HG03575 (cell line): ENCODE data around the gene PTH2.
"Not testable (repeated sequence)": the region's sequence is repeated elsewhere in the genome, so short reads cannot be mapped to it uniquely, and the experiment has no call there.

Source experiments
- ATAC-seq: cut with Tn5 transposase; IDR thresholded peaks from one replicate; pipeline ENCODE4 v1.9.1; 2021; ENCODE audit not compliant: unreplicated experiment, insufficient number of reproducible peaks, low FRiP score; ENCODE audit errors: extremely low read depth

The PTH2 gene

DNA sequence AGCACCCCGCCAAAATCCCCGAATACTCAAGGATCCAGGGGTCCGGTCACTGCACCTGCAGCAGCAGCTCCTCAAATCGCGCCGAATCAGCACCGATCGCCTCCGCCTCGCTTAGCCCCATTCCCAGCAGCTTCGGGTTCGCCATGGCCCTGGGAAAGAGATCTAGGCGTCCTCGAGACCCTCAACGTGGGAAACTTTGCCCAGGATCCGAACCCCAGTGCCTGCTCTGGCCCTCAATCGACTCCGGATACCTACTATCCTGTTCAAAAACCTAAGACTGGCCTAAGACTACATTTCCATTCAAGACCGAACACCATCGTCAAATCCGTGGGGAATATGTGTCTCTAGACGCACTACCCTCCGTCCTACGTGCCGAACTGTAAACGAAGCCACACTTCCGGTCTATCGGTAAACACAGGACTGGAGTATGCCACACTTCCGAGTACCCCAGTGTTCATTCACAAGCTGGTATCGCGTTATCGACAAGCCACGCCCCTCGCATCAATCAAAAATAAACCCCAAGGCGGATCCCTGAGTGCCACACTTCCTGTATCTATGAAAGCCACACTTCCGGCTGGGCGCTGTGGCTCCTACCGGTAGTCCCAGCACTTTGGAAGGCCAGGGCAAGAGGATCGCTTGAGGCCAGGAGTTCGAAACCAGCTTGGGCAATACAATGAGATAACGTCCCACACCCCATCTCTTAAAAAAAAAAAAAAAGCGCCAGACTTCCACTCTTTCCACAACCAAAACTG is 28.4 kb upstream of the PTH2 start, which contains the start of gene PIH1D1:
Gene PIH1D1, minus strand, starts transcription at position 385 of the 752 bp plus-strand sequence. Its CDS starts 240 bp downstream, at position 145.
- ATAC-seq = peak; percentile 51

DNA sequence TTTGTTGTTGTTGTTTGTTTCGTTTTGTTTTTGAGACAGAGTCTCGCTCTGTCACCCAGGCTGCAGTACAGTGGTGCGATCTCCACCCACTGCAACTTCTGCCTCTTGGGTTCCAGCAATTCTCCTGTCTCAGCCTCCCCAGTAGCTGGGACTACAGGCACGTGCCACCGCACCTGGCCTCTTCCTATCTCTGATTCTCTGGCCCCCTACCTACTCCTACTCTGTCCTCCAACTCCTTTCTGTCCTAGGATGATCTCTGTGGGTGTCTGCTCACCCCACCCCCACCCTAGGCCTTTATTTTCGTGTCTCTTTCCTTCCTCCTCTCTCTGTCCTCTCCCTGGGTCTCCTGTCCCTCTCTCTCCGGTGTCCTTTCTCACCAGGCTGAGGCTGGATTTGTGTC is 27.2 kb upstream of the PTH2 start:
- ATAC-seq = no peak

- no peak for ATAC-seq
These were observed 25.2 kb upstream of the PTH2 start for GRCh38 chr19:49448432-49448786.

GRCh38 chr19:49447485-49448431 is 24.5 kb upstream of the PTH2 start:
- ATAC-seq = no peak

DNA sequence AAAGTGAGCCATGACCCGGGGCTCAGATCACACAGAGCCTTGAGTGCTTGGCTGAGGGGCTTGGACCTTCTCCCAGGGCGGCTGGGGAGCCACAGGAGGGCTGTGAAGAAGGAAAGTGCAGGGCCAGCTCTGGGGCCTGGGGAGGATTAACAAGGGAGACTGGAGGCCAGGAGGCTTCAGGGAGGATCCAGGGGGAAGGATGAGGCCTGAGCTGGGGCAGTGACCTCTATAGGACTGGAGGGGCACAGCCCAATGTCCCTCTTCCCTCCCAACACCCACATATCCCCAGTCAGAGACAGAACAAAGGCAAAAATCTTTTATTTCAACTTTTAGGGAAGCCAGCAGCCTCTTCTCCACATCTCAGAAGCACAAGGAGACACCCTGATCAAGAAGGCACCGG is 22.8 kb upstream of the PTH2 start:
- no peak for ATAC-seq

GRCh38 chr19:49444100-49444700 is 21.0 kb upstream of the PTH2 start:
- not testable (repeated sequence) for ATAC-seq

GRCh38 chr19:49443366-49444099 is 20.3 kb upstream of the PTH2 start:
- peak; percentile 59 for ATAC-seq

- ATAC-seq = no peak
These were observed 19.6 kb upstream of the PTH2 start for GRCh38 chr19:49442771-49443365.

DNA sequence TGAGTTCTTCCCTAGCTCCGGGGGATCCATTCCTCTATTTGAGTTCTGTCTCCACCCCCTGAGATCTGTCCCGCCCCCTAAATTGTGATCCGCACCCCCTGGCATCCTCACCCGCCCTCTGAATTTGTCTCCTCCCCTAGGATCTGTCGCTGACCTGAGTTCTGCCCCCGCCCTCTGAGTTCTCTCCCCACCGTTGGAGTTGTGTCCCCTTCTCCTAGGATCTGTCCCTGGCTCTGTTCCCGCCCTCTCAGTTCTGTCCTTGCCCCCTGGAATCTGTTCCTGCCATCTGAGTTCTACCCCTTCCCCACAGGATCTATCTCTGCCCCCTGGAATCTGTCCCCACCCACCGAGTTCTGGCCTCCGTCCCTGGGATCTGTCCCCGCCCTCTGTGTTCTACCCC is 19.1 kb upstream of the PTH2 start:
- ATAC-seq = no peak

DNA sequence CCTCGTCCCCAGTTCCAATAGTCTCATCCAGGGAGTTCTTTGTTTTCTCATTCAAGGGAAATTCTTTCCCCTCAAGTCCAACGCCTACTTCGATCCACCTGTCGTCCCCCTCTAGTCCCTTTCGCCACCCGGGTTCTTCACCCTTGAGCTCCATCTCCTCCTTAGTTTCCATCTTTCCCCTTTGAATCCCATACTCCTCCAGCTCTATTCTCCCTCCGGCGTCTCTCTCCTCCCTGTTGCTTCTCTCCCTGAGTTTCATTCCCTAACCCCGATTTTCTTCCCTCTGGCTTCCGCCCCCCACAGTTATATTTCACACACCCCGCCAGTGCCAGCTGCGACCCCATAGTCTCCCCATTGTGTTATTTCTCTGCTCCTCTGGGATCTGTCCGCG is 18.7 kb upstream of the PTH2 start:
- ATAC-seq = no peak

GRCh38 chr19:49441210-49441959 is 18.1 kb upstream of the PTH2 start, which contains the start of gene SLC17A7:
SLC17A7 (minus strand) TSS chr19:49441527; CDS start chr19:49441379, 148 bp downstream.
- ATAC-seq = no peak

- no peak for ATAC-seq
These were observed 17.4 kb upstream of the PTH2 start for GRCh38 chr19:49440439-49441209.

DNA sequence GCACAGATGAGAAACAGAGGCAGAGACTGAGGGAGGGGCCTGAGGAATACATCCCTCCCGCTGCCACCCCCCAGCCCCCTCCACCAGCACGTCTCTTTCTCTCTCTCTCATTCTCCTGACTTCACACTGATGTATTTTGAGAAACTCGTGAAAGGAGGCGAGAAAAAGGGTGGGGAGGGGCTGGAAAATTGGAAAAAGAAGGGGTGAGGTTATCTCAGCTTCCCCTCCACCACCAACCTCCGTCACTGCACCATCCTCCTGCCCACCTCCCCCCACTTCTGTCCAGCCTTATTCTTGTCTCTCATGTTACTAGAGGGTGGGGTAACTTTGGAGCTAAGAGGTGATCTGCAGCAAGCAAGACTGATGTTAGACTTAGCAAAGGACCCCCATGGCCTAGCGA is 16.6 kb upstream of the PTH2 start:
- ATAC-seq = no peak

DNA sequence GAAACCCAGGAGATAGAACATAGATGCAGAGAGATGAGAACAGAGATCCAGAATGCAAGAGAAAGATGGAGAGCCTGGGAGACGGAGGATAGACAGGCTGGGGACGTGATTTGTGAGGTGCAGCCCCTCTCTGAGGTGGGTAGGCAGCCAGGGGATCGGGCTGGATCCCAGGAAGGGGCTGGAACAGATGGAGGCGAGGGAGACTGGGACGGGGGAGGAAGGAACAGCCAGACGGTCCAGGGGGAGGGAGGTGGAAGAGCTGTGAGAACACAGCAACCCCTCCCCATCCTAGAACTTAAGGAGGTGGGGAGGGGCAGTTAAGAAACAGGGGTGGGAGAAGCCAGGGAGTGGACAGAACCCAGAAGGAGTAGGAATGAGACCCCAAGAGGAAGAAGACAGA is 15.0 kb upstream of the PTH2 start:
- ATAC-seq = no peak

- no peak for ATAC-seq
These were observed 14.0 kb upstream of the PTH2 start for GRCh38 chr19:49437231-49437630.

- ATAC-seq = no peak
These were observed 13.3 kb upstream of the PTH2 start for GRCh38 chr19:49436381-49437017.

DNA sequence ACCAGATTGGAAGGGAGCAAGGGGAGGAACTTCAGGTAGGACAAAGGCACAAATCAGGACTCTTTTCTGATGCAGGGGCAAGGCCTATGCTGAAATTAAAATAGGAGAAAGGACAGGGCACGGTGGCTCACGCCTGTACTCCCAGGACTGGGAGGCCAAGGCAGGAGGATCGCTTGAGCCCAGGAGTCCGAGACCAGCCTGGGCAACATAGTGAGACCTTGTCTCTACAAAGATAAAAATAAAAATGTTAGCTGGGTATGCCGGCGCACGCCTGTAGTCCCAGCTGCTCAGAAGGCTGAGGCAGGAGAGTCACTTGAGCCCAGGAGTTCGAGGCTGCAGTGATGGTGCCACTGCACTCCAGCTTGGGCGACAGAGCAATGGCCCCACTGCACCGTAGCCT is 12.4 kb upstream of the PTH2 start:
- no peak for ATAC-seq
